Natural killer cell (primary cell): ENCODE measurements around the gene ZNF431. TPM values are rescaled to one million over a fixed set of nuclear protein-coding genes. Genes with fewer than 3 reads are reported as not detected.
A peak's percentile ranks its signal among the peaks of the same experiment; 100 is the strongest.
"Not testable (repeated sequence)": the region's sequence is repeated elsewhere in the genome, so short reads cannot be mapped to it uniquely, and the experiment has no call there.

Source experiments
- ATAC-seq, 3 donors: fragments of 150-1000 bp in 2 of 3; fragments of 200-7000 bp in 1 of 3; cut with Tn5 transposase; 1 replicate in 1 of 3; 2 replicates in 2 of 3; pipeline ENCODE4 v1.10.0; 2021; ENCODE audit warnings: mild to moderate bottlenecking in 2 of 3, moderate library complexity in 2 of 3
- DNase-seq, 2 donors: peaks; one replicate each; pipeline versions ENCODE4 v3.0.0 to v3.0.0-alpha.2; 2013 to 2021; ENCODE audit warnings: mixed read lengths in 1 of 2
- H3K27ac ChIP-seq: one replicate; pipeline ENCODE4 v1.5.1; 2013; ENCODE audit warnings: mild to moderate bottlenecking, low read length
- H3K27me3 ChIP-seq: one replicate; pipeline ENCODE4 v1.6.1; 2013; ENCODE audit warnings: low read length; ENCODE audit not compliant: control insufficient read depth, insufficient read depth
- H3K36me3 ChIP-seq: one replicate; pipeline ENCODE4 v1.6.1; 2013; ENCODE audit warnings: low read length; ENCODE audit not compliant: control insufficient read depth, insufficient read depth
- H3K4me1 ChIP-seq: one replicate; pipeline ENCODE4 v1.6.1; 2013; ENCODE audit warnings: low read length; ENCODE audit not compliant: control insufficient read depth, insufficient read depth
- H3K4me3 ChIP-seq: one replicate; pipeline ENCODE4 v1.5.1; 2013; ENCODE audit warnings: low read length
- H3K9me3 ChIP-seq: one replicate; pipeline ENCODE4 v1.6.1; 2013; ENCODE audit warnings: low read length; ENCODE audit not compliant: control insufficient read depth, insufficient read depth
- H3K27ac Mint-ChIP-seq, 2 donors: one replicate each; pipeline ENCODE4 v1.8.0; 2022; ENCODE audit warnings: mild to moderate bottlenecking in 2 of 2, mixed read lengths in 2 of 2, moderate library complexity in 1 of 2
- H3K27me3 Mint-ChIP-seq, 2 donors: one replicate each; pipeline ENCODE4 v1.8.0; 2022; ENCODE audit warnings: low read depth in 2 of 2, mixed read lengths in 2 of 2
- H3K36me3 Mint-ChIP-seq: one replicate; pipeline ENCODE4 v1.8.0; 2022; ENCODE audit warnings: mixed read lengths
- H3K4me1 Mint-ChIP-seq, 2 donors: one replicate each; pipeline ENCODE4 v1.8.0; 2022; ENCODE audit warnings: mixed read lengths in 2 of 2
- H3K4me3 Mint-ChIP-seq: one replicate; pipeline ENCODE4 v1.8.0; 2022; ENCODE audit warnings: mild to moderate bottlenecking, moderate library complexity, mixed read lengths
- H3K9me3 Mint-ChIP-seq, 2 donors: one replicate each; pipeline ENCODE4 v1.8.0; 2022; ENCODE audit warnings: mixed read lengths in 2 of 2
- WGBS: methylation state at CpG from one replicate; pipeline ENCODE4 v1.1.7; 2013; ENCODE audit warnings: missing lambda C conversion rate; ENCODE audit not compliant: insufficient coverage; 5-methylcytosine and 5-hydroxymethylcytosine counted together
- intact Hi-C: fragments of 100-400 bp; cut with micrococcal nuclease; formaldehyde crosslinking; loops from one replicate; pipeline ENCODE4 v1.14.2; 2022
- total RNA-seq, 4 donors: library from RNA; stranded (reverse); fragments of 120-200 nt in 1 of 4; gene quantifications; one replicate each; pipeline versions ENCODE4 v1.2.3 to v1.2.4, GENCODE V29; 2013 to 2022
- TF ChIP-seq, protein P1 (sequence below): fragments of 200-600 bp; IDR thresholded peaks from one replicate; pipeline ENCODE4 v1.8.0; 2022; ENCODE audit warnings: antibody characterized with exemption

ZNF431 gene
- total RNA-seq, 3 donors from 2014 or later (not counting 1 experiment from before 2014, with no cell fraction given), result 30.1 to 39.7 (median 30.4) TPM

DNA sequence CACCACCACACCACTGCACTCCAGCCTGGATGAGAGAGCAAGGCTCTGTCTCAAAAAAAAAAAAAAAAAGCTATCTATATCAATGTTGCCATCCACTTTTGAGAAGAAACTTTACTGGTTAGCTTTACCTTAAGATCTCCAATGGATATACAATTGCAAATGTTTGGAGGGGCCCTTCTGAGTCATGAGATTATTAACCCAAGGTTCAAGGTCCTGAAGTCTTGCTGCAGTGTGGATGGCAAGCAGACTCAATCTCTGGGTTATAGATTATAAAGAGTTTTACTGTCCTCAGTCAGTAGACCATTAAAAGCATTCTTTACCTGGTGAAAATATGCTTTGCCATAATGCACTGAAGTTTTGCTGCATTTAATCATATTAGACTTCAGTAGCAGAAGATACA, 3.7 kb upstream of the ZNF431 start:
- Mint-ChIP-seq H3K9me3 (no peaks in the 10 kb centered on the region), H3K27ac (no peak overlapping the region)

DNA sequence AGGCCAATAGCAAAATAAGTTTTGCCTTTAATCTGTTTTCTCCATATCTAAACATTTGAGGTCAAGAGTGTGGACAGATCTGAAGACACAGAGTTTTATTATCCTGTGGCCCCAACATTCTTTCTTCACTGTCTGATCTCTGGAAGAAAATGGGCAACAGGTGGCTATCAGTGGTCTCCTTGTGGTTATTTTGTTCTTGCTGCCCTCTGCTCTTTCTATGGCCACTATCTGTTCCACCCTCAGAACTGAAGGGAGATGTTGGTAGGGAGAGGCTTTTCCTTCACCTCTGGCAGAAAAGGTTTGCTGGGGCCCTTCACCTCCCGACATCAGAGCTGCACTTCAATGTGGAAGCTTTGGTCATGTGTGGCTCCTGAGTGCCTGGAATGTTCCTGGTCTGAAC, 834 bp upstream of the ZNF431 start:
- H3K27me3 Mint-ChIP-seq, H3K9me3 ChIP-seq, H3K27ac ChIP-seq, H3K4me1 ChIP-seq, H3K27me3 ChIP-seq, H3K9me3 Mint-ChIP-seq, ATAC-seq, H3K36me3 Mint-ChIP-seq, H3K4me3 ChIP-seq, H3K4me3 Mint-ChIP-seq, H3K27ac Mint-ChIP-seq, DNase-seq: not testable (repeated sequence)
- H3K36me3 ChIP-seq, result peaks cover 14% of the 10 kb centered on the region
- intact Hi-C loops, result loop anchor here (5.0 to 10.0 kb wide), 4 partner anchors 116 to 576 kb away; partner anchors contain the start of genes ZNF429, ZNF430, ZNF708 and ZNF737
- 100% methylated on average over 1 of the region's 1 CpG for WGBS
- peaks cover 24 to 34% of the 10 kb centered on the region in 2 donors for H3K4me1 Mint-ChIP-seq

More for the DNA sequence above, 3.7 kb upstream of the ZNF431 start:
- ATAC-seq, result no peak
- H3K27ac ChIP-seq, result no peak overlapping the region
- H3K4me3 ChIP-seq, result no peak overlapping the region
- Mint-ChIP-seq H3K4me3 (no peak overlapping the region), H3K4me1 (peaks cover 12 to 17% of the 10 kb centered on the region in 2 donors), H3K27me3 (peaks cover 0 to 8% of the 10 kb centered on the region in 2 donors), H3K36me3 (no peaks in the 10 kb centered on the region)
- no peaks in the 10 kb centered on the region for H3K27me3 ChIP-seq
- no peak for DNase-seq
- no peaks in the 10 kb centered on the region for H3K9me3 ChIP-seq
- intact Hi-C loops, result no loop called here
- no peaks in the 10 kb centered on the region for H3K36me3 ChIP-seq
- TF ChIP-seq, protein P1, sequence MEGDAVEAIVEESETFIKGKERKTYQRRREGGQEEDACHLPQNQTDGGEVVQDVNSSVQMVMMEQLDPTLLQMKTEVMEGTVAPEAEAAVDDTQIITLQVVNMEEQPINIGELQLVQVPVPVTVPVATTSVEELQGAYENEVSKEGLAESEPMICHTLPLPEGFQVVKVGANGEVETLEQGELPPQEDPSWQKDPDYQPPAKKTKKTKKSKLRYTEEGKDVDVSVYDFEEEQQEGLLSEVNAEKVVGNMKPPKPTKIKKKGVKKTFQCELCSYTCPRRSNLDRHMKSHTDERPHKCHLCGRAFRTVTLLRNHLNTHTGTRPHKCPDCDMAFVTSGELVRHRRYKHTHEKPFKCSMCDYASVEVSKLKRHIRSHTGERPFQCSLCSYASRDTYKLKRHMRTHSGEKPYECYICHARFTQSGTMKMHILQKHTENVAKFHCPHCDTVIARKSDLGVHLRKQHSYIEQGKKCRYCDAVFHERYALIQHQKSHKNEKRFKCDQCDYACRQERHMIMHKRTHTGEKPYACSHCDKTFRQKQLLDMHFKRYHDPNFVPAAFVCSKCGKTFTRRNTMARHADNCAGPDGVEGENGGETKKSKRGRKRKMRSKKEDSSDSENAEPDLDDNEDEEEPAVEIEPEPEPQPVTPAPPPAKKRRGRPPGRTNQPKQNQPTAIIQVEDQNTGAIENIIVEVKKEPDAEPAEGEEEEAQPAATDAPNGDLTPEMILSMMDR, result no peak
- H3K4me1 ChIP-seq, result peaks cover 9% of the 10 kb centered on the region

DNA sequence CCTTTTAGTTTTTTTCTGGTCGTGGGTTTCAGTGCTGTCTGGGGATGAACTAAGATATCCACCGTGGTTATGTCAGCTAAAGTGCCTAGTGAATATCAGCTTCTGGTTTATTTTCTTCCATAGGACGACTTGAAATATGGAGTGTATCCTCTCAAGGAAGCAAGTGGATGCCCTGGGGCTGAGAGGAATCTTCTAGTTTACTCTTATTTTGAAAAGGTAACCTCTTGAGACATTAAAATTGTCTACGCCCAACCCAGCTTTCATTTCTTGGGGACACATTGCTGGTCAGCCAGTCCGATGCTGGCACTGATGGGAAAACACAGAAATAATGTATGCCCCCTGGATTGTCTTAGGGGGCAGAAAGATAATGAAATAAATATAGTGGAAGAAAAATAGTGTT, 1.6 kb downstream of the ZNF431 start:
- no peak for ATAC-seq
- H3K27ac Mint-ChIP-seq, result peak overlapping the region; percentile 95 to 98
- peaks cover 24% of the 10 kb centered on the region for H3K36me3 ChIP-seq
- H3K9me3 ChIP-seq, result no peaks in the 10 kb centered on the region
- DNase-seq, result no peak
- no peaks in the 10 kb centered on the region for H3K27me3 ChIP-seq
- 95% methylated on average over 5 of the region's 5 CpGs for WGBS
- no peak overlapping the region for H3K27ac ChIP-seq
- H3K36me3 Mint-ChIP-seq, result peaks cover 6% of the 10 kb centered on the region
- no peaks in the 10 kb centered on the region for H3K27me3 Mint-ChIP-seq
- H3K4me3 ChIP-seq, result no peak overlapping the region
- H3K4me1 ChIP-seq, result peaks cover 9% of the 10 kb centered on the region
- TF ChIP-seq, protein P1, result no peak
- H3K9me3 Mint-ChIP-seq, result no peaks in the 10 kb centered on the region
- H3K4me1 Mint-ChIP-seq, result peaks cover 39 to 44% of the 10 kb centered on the region in 2 donors
- intact Hi-C loops, result loop anchor here (5.0 to 10.0 kb wide), 4 partner anchors 119 to 579 kb away; partner anchors contain the start of genes ZNF429, ZNF430, ZNF708 and ZNF737
- H3K4me3 Mint-ChIP-seq, result peak overlapping the region; percentile 95

DNA sequence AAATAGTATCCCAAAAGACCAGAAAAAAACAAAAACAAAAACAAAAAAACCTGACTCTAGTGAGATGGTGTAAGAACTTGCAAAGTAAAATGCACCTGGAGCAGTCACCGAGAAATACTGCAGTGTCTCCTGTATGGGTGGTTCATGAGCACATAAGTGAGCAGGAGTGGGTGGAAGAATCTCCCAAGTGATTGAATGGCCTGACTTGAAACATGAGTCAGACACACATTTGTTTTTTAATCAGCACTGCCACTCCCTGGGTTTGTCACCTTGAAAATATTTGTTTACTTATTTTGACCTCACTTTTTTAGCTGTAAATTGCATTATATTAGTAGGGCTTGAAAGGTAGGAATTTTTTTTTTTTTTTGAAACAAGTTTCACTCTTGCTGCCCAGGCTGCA, 2.0 kb downstream of the ZNF431 start:
- no peak overlapping the region for H3K4me3 ChIP-seq
- peaks cover 24% of the 10 kb centered on the region for H3K36me3 ChIP-seq
- no peaks in the 10 kb centered on the region for H3K9me3 ChIP-seq
- peaks cover 6% of the 10 kb centered on the region for H3K36me3 Mint-ChIP-seq
- intact Hi-C loops, result loop anchor here (5.0 to 10.0 kb wide), 4 partner anchors 119 to 579 kb away; partner anchors contain the start of genes ZNF429, ZNF430, ZNF708 and ZNF737
- peak overlapping the region; percentile 95 to 98 for H3K27ac Mint-ChIP-seq
- no peak for DNase-seq
- no peak overlapping the region for H3K27ac ChIP-seq
- 82% methylated on average over 1 of the region's 1 CpG for WGBS
- peaks cover 9% of the 10 kb centered on the region for H3K4me1 ChIP-seq
- H3K4me3 Mint-ChIP-seq, result peak overlapping the region; percentile 95
- no peak for ATAC-seq
- TF ChIP-seq, protein P1, result no peak
- H3K4me1 Mint-ChIP-seq, result peaks cover 43 to 44% of the 10 kb centered on the region in 2 donors
- no peaks in the 10 kb centered on the region for H3K9me3 Mint-ChIP-seq
- no peaks in the 10 kb centered on the region for H3K27me3 ChIP-seq
- H3K27me3 Mint-ChIP-seq, result no peaks in the 10 kb centered on the region
